ENCODE data around the gene NBEA. TPM values are rescaled to one million over a fixed set of nuclear protein-coding genes. Genes with fewer than 3 reads are reported as not detected.
A peak's percentile ranks its signal among the peaks of the same experiment; 100 is the strongest.

NBEA gene
- total and polyA plus RNA-seq, 2 experiments from 2014 or later = 9.1 to 29.1 TPM

GRCh38 chr13:35479038-35479492 is 537.0 kb downstream of the NBEA start:
- no peak overlapping the region for H3K27ac Mint-ChIP-seq
- peaks cover 66% of the 10 kb centered on the region for H3K27me3 ChIP-seq (ENCODE audit: insufficient read depth)
- peak; percentile 69 for DNase-seq (ENCODE audit: low spot score)
- peaks cover 18% of the 10 kb centered on the region for H4K20me1 ChIP-seq (replicated peaks; ENCODE audit: insufficient read depth)
- no peak overlapping the region for H3K27ac ChIP-seq (ENCODE audit: low read depth)
- TF ChIP-seq ZNF462 (CRISPR knock-in tag; IDR thresholded peaks at IDR 0.05) (no peak), STAT1 (IDR thresholded peaks at IDR 0.05; ENCODE audit: unreplicated experiment) (no peak), EZH2 (IDR thresholded peaks at IDR 0.05; ENCODE audit: low read depth, unreplicated experiment) (peak; percentile 11), ZNF114 (CRISPR knock-in tag; IDR thresholded peaks at IDR 0.05) (no peak), NANOG (IDR thresholded peaks at IDR 0.05; ENCODE audit: borderline replicate concordance) (peak; percentile 9; the same call in 1 of the 2 replicates), ZNF331 (CRISPR knock-in tag; IDR thresholded peaks at IDR 0.05; ENCODE audit: low read depth) (no peak)
- TF ChIP-seq, protein P1, sequence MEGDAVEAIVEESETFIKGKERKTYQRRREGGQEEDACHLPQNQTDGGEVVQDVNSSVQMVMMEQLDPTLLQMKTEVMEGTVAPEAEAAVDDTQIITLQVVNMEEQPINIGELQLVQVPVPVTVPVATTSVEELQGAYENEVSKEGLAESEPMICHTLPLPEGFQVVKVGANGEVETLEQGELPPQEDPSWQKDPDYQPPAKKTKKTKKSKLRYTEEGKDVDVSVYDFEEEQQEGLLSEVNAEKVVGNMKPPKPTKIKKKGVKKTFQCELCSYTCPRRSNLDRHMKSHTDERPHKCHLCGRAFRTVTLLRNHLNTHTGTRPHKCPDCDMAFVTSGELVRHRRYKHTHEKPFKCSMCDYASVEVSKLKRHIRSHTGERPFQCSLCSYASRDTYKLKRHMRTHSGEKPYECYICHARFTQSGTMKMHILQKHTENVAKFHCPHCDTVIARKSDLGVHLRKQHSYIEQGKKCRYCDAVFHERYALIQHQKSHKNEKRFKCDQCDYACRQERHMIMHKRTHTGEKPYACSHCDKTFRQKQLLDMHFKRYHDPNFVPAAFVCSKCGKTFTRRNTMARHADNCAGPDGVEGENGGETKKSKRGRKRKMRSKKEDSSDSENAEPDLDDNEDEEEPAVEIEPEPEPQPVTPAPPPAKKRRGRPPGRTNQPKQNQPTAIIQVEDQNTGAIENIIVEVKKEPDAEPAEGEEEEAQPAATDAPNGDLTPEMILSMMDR (conservative IDR thresholded peaks at IDR 0.05; ENCODE audit: low read depth in 2 of 2) = no peak
- H3K4me3 ChIP-seq = peak overlapping the region; percentile 63
- H3K9me2 ChIP-seq (ENCODE audit: insufficient read depth) = no peaks in the 10 kb centered on the region
- H3K4me3 Mint-ChIP-seq = peak overlapping the region; percentile 77
- H3K9me3 Mint-ChIP-seq = no peaks in the 10 kb centered on the region
- H3K79me2 ChIP-seq (replicated peaks; ENCODE audit: insufficient read depth) = no peaks in the 10 kb centered on the region
- peaks cover 45% of the 10 kb centered on the region for H3K4me1 ChIP-seq (ENCODE audit: insufficient read depth)
- ATAC-seq = peak; percentile 65
- no peaks in the 10 kb centered on the region for H3K36me3 Mint-ChIP-seq (ENCODE audit: low read depth)
- peak overlapping the region; percentile 86 for H3K4me2 ChIP-seq
- H3K27me3 Mint-ChIP-seq (ENCODE audit: insufficient read depth, low read depth, poor library complexity) = peaks cover 52% of the 10 kb centered on the region
- no peaks in the 10 kb centered on the region; the same call in 1 of the 2 replicates for H3F3A ChIP-seq (replicated peaks; ENCODE audit: low read depth)
- H3K4me1 Mint-ChIP-seq = peaks cover 41% of the 10 kb centered on the region
- H2AFZ ChIP-seq = no peak overlapping the region
- no peaks in the 10 kb centered on the region for H3K36me3 ChIP-seq (ENCODE audit: insufficient read depth)

Measured in GM23338 (cell line).